ENCODE data around the gene ALPI. TPM values are rescaled to one million over a fixed set of nuclear protein-coding genes. Genes with fewer than 3 reads are reported as not detected.

Gene ALPI
- total RNA-seq, 1 donor from 2014 or later: not detected

DNA sequence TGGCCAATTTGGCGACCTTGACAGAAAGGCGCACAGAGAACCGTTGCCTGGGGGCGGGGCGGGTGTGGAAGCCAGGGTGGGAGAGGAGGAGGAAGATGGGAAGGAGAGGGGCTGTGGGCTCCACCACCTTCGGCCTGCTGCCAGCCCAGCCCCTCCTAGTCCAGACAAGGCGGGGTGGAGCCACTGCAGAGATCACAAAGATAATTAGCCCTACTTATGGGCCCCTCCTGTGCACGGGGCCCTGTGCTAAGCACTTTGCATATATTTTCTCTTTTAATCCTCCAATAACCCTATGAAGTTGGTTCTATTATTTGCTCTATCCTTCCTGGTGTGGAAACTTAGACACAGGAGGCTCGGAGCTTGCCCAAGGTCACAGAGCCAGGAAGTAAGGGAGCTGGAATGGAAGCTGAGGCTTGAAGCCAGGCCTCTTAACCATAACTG lies 45.4 kb downstream of the ALPI start:
- no peak for TF ChIP-seq POLR2AphosphoS5 (IDR thresholded peaks at IDR 0.05; ENCODE audit: insufficient read depth in 1 of 2, low read depth in 1 of 2)
- TF ChIP-seq POLR2A (IDR thresholded peaks at IDR 0.05): no peak
- TF ChIP-seq, protein P1, sequence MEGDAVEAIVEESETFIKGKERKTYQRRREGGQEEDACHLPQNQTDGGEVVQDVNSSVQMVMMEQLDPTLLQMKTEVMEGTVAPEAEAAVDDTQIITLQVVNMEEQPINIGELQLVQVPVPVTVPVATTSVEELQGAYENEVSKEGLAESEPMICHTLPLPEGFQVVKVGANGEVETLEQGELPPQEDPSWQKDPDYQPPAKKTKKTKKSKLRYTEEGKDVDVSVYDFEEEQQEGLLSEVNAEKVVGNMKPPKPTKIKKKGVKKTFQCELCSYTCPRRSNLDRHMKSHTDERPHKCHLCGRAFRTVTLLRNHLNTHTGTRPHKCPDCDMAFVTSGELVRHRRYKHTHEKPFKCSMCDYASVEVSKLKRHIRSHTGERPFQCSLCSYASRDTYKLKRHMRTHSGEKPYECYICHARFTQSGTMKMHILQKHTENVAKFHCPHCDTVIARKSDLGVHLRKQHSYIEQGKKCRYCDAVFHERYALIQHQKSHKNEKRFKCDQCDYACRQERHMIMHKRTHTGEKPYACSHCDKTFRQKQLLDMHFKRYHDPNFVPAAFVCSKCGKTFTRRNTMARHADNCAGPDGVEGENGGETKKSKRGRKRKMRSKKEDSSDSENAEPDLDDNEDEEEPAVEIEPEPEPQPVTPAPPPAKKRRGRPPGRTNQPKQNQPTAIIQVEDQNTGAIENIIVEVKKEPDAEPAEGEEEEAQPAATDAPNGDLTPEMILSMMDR (IDR thresholded peaks at IDR 0.05): no peak
- Histone ChIP-seq H3K4me3 (no peak overlapping the region), H3K9me3 (no peaks in the 10 kb centered on the region), H3K36me3 (no peaks in the 10 kb centered on the region), H3K27me3 (no peaks in the 10 kb centered on the region), H3K4me1 (peaks cover 16% of the 10 kb centered on the region), H3K27ac (no peak overlapping the region)
- DNase-seq (ENCODE audit: extremely low spot score in 2 of 2): no peak
- intact Hi-C loops (cut with DNase I): no loop called here

GRCh38 chr2:232501794-232502390 lies 45.9 kb downstream of the ALPI start:
- no peak for DNase-seq (ENCODE audit: extremely low spot score in 2 of 2)
- intact Hi-C loops (cut with DNase I): no loop called here
- no peak overlapping the region for H3K4me3 ChIP-seq
- H3K9me3 ChIP-seq: no peaks in the 10 kb centered on the region
- H3K36me3 ChIP-seq: no peaks in the 10 kb centered on the region
- peaks cover 16% of the 10 kb centered on the region for H3K4me1 ChIP-seq
- no peak overlapping the region for H3K27ac ChIP-seq
- TF ChIP-seq POLR2AphosphoS5 (IDR thresholded peaks at IDR 0.05; ENCODE audit: insufficient read depth in 1 of 2, low read depth in 1 of 2) (no peak), POLR2A (IDR thresholded peaks at IDR 0.05) (no peak)
- TF ChIP-seq, protein P1 (IDR thresholded peaks at IDR 0.05): no peak
- no peaks in the 10 kb centered on the region for H3K27me3 ChIP-seq

- H3K36me3 ChIP-seq: no peaks in the 10 kb centered on the region
- no peak overlapping the region for H3K27ac ChIP-seq
- DNase-seq (ENCODE audit: extremely low spot score in 2 of 2): no peak
- TF ChIP-seq, protein P1 (IDR thresholded peaks at IDR 0.05): no peak
- TF ChIP-seq POLR2A (IDR thresholded peaks at IDR 0.05) (no peak), POLR2AphosphoS5 (IDR thresholded peaks at IDR 0.05; ENCODE audit: insufficient read depth in 1 of 2, low read depth in 1 of 2) (no peak)
- H3K4me3 ChIP-seq: peak overlapping the region; percentile 36 to 51
- intact Hi-C loops (cut with DNase I): no loop called here
- no peaks in the 10 kb centered on the region for H3K9me3 ChIP-seq
- no peaks in the 10 kb centered on the region for H3K27me3 ChIP-seq
- peaks cover 16% of the 10 kb centered on the region for H3K4me1 ChIP-seq
Observed at GRCh38 chr2:232502511-232502910, 46.6 kb downstream of the ALPI start.

DNA sequence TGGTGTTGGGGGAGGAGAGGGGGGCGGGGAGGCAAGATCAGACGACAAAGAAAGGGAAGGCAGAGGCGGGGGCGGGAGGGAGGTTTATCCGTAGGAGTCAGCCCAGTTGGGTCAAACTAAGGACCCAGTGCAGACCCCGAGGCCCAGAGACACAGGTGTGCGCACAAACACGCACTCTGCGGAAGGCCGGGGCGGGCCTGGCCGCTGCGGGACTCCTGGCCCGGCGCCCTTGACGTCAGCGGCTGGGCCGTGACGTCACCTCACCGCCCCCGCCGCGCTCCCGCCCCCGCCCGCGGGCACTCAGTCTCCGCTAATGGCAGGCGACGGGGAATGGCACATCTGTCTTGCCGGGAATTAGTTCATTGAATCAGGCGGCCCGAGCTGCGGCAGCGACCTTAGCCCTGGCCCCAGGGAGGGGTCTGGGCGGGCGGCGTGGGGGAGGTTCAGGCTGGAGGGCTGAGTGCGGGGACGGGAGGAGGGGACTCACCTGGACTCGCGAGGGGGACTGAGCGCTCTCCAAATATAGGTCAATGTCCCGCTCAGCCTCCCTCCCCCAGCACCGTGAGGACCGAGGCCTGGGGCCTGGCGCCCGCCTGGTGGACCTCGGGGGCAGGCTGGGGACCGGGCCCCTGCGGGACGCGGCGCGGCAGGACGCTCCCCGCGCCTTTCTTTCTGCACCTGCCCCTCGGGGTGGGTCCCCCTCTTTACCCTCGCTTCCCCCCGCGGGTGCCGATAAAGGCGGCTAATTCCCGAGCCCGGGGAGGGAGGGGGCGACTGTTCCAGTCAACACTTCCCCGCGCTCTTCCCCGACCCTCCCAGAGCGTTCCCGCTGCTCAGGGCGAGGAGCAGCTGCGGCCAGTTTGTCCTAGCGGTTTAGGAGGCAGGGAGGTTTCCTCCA lies 47.2 kb downstream of the ALPI start:
- H3K36me3 ChIP-seq: no peaks in the 10 kb centered on the region
- TF ChIP-seq POLR2A (IDR thresholded peaks at IDR 0.05) (no peak), POLR2AphosphoS5 (IDR thresholded peaks at IDR 0.05; ENCODE audit: insufficient read depth in 1 of 2, low read depth in 1 of 2) (no peak)
- TF ChIP-seq, protein P1 (IDR thresholded peaks at IDR 0.05): no peak
- H3K4me3 ChIP-seq: peak overlapping the region; percentile 36 to 51
- no peaks in the 10 kb centered on the region for H3K27me3 ChIP-seq
- DNase-seq (ENCODE audit: extremely low spot score in 2 of 2): no peak
- intact Hi-C loops (cut with DNase I): no loop called here
- H3K4me1 ChIP-seq: peaks cover 16% of the 10 kb centered on the region
- no peak overlapping the region for H3K27ac ChIP-seq
- H3K9me3 ChIP-seq: no peaks in the 10 kb centered on the region
